CD14-positive monocyte (primary cell): ENCODE measurements around the gene ARID3A. TPM values are rescaled to one million over a fixed set of nuclear protein-coding genes. Genes with fewer than 3 reads are reported as not detected.

Source experiments
- DNase-seq, 3 donors: peaks; one replicate each; pipeline ENCODE4 v3.0.0-alpha.2; 2011 to 2022
- H2AFZ ChIP-seq: 2 replicates; pipeline ENCODE4 v1.6.0; 2012; ENCODE audit warnings: mild to moderate bottlenecking, low read depth, low read length, inconsistent platforms; ENCODE audit not compliant: insufficient read depth, poor library complexity, severe bottlenecking
- H3K27ac ChIP-seq, 2 donors: 1 replicate in 1 of 2; 2 replicates in 1 of 2; pipeline ENCODE4 v1.5.1; 2012 to 2013; ENCODE audit warnings: low read length in 2 of 2, control low read depth in 1 of 2, inconsistent platforms in 1 of 2, low read depth in 1 of 2, mild to moderate bottlenecking in 1 of 2
- H3K27me3 ChIP-seq, 2 donors: one replicate each; pipeline versions ENCODE4 v1.6.0 to v1.6.1; 2011 to 2013; ENCODE audit warnings: low read length in 2 of 2; ENCODE audit not compliant: control insufficient read depth in 2 of 2, insufficient read depth in 2 of 2
- H3K36me3 ChIP-seq, 2 donors: replicated peaks in 1 of 2; 1 replicate in 1 of 2; 2 replicates in 1 of 2; pipeline versions ENCODE4 v1.5.1 to v1.6.1; 2012 to 2013; ENCODE audit warnings: low read length in 2 of 2, control low read depth in 1 of 2, inconsistent platforms in 1 of 2, mild to moderate bottlenecking in 1 of 2; ENCODE audit not compliant: insufficient read depth in 2 of 2, control insufficient read depth in 1 of 2
- H3K4me1 ChIP-seq, 2 donors: 1 replicate in 1 of 2; 2 replicates in 1 of 2; pipeline versions ENCODE4 v1.5.1 to v1.6.1; 2012 to 2013; ENCODE audit warnings: low read length in 2 of 2, control low read depth in 1 of 2, inconsistent platforms in 1 of 2, mild to moderate bottlenecking in 1 of 2, moderate library complexity in 1 of 2; ENCODE audit not compliant: insufficient read depth in 2 of 2, control insufficient read depth in 1 of 2
- H3K4me2 ChIP-seq: replicated peaks from 2 replicates; pipeline ENCODE3; 2012; ENCODE audit warnings: low read length, moderate library complexity, mild to moderate bottlenecking; ENCODE audit not compliant: poor library complexity, severe bottlenecking; ENCODE audit errors: extremely low read depth
- H3K4me3 ChIP-seq, 3 experiments: fragments of 200-600 bp in 1 of 3; sonication (generic) in 1 of 3; replicated peaks in 1 of 3; 1 replicate in 2 of 3; 2 replicates in 1 of 3; pipeline ENCODE4 v1.5.1; 2011 to 2013; ENCODE audit warnings: low read length in 3 of 3, mild to moderate bottlenecking in 3 of 3, control low read depth in 2 of 3, low read depth in 2 of 3, inconsistent platforms in 1 of 3, moderate library complexity in 1 of 3
- H3K79me2 ChIP-seq: 2 replicates; pipeline ENCODE4 v1.6.0; 2012; ENCODE audit warnings: mild to moderate bottlenecking, control low read depth, inconsistent platforms, low read length, moderate library complexity; ENCODE audit not compliant: insufficient read depth
- H3K9ac ChIP-seq: 2 replicates; pipeline ENCODE4 v1.6.0; 2017; ENCODE audit warnings: low read length, mild to moderate bottlenecking; ENCODE audit not compliant: insufficient read depth, poor library complexity, severe bottlenecking
- H3K9me3 ChIP-seq, 2 donors: replicated peaks in 1 of 2; 1 replicate in 1 of 2; 2 replicates in 1 of 2; pipeline versions ENCODE4 v1.5.1 to v1.6.1; 2012 to 2013; ENCODE audit warnings: low read length in 2 of 2, control low read depth in 1 of 2; ENCODE audit not compliant: control insufficient read depth in 1 of 2, insufficient read depth in 1 of 2
- H4K20me1 ChIP-seq: 2 replicates; pipeline ENCODE4 v1.6.0; 2012; ENCODE audit warnings: mild to moderate bottlenecking, low read length, control low read depth, moderate library complexity; ENCODE audit not compliant: insufficient read depth
- H3K27ac Mint-ChIP-seq, 7 donors: one replicate each; pipeline ENCODE4 v1.8.0; 2020; ENCODE audit warnings: mild to moderate bottlenecking in 7 of 7, mixed read lengths in 7 of 7, moderate library complexity in 6 of 7, inconsistent platforms in 2 of 7
- H3K27me3 Mint-ChIP-seq, 3 donors: one replicate each; pipeline ENCODE4 v1.8.0; 2021 to 2022; ENCODE audit warnings: low read depth in 3 of 3, mild to moderate bottlenecking in 3 of 3, mixed read lengths in 3 of 3, moderate library complexity in 3 of 3, inconsistent platforms in 1 of 3
- H3K36me3 Mint-ChIP-seq, 2 donors: one replicate each; pipeline ENCODE4 v1.8.0; 2020; ENCODE audit warnings: mixed read lengths in 2 of 2, inconsistent platforms in 1 of 2, mild to moderate bottlenecking in 1 of 2
- H3K4me1 Mint-ChIP-seq: one replicate; pipeline ENCODE4 v1.8.0; 2020; ENCODE audit warnings: mild to moderate bottlenecking, mixed read lengths
- H3K4me3 Mint-ChIP-seq, 2 donors: one replicate each; pipeline ENCODE4 v1.8.0; 2020; ENCODE audit warnings: mild to moderate bottlenecking in 2 of 2, mixed read lengths in 2 of 2, moderate library complexity in 1 of 2
- H3K9me3 Mint-ChIP-seq, 7 donors: one replicate each; pipeline ENCODE4 v1.8.0; 2020 to 2022; ENCODE audit warnings: mixed read lengths in 7 of 7, mild to moderate bottlenecking in 6 of 7, moderate library complexity in 6 of 7, inconsistent platforms in 2 of 7
- CTCF ChIP-seq: fragments of 200-600 bp; IDR thresholded peaks from one replicate; pipeline ENCODE4 v1.8.0; 2022; ENCODE audit warnings: antibody characterized with exemption, mild to moderate bottlenecking
- WGBS: methylation state at CpG from one replicate; pipeline ENCODE4 v1.1.5; 2013; ENCODE audit warnings: missing lambda C conversion rate; ENCODE audit not compliant: insufficient coverage; 5-methylcytosine and 5-hydroxymethylcytosine counted together
- intact Hi-C, 2 donors: fragments of 100-400 bp; cut with micrococcal nuclease; formaldehyde crosslinking; loops; one replicate each; pipeline versions ENCODE4 v1.15.0 to v1.15.1; 2023
- polyA plus RNA-seq, 3 donors: library from polyadenylated mRNA; depleted of rRNA in 1 of 3; unstranded in 2 of 3; stranded (reverse) in 1 of 3; fragments of 300-500 nt in 2 of 3; fragments of >200 nt in 1 of 3; fragmentation: Illumina TruSeq in 2 of 3; gene quantifications; 1 replicate in 2 of 3; 2 replicates in 1 of 3; pipeline ENCODE4 v1.2.3, GENCODE V29; 2012 to 2021

ARID3A gene
- polyA plus RNA-seq, 3 donors, result 2.1 to 41.6 (median 3.2) TPM

GRCh38 chr19:962683-963400 is 37.0 kb downstream of the ARID3A start:
- Mint-ChIP-seq H3K4me3 (no peak overlapping the region), H3K4me1 (peaks cover 8% of the 10 kb centered on the region), H3K27me3 (no peaks in the 10 kb centered on the region), H3K9me3 (peaks cover 0 to 6% (median 3%) of the 10 kb centered on the region in 7 donors), H3K36me3 (peaks cover 48 to 91% of the 10 kb centered on the region in 2 donors), H3K27ac (no peak overlapping the region)
- Histone ChIP-seq H3K4me3 (no peak overlapping the region), H3K4me2 (no peak overlapping the region), H3K36me3 (peaks cover 77 to 89% of the 10 kb centered on the region in 2 donors), H3K27me3 (no peaks in the 10 kb centered on the region), H3K4me1 (peaks cover 0 to 5% of the 10 kb centered on the region in 2 donors), H3K27ac (no peak overlapping the region), H3K79me2 (peaks cover 43% of the 10 kb centered on the region), H3K9me3 (peaks cover 0 to 3% of the 10 kb centered on the region in 2 donors), H2AFZ (no peak overlapping the region), H4K20me1 (peaks cover 96% of the 10 kb centered on the region), H3K9ac (no peak overlapping the region)
- DNase-seq, result no peak
- intact Hi-C loops, result no loop called here
- no peak for TF ChIP-seq CTCF
- 92% methylated on average over 26 of the region's 31 CpGs for WGBS

GRCh38 chr19:963486-963951 is 37.7 kb downstream of the ARID3A start:
- peaks cover 0 to 3% of the 10 kb centered on the region in 2 donors for H3K9me3 ChIP-seq
- Mint-ChIP-seq H3K27ac (no peak overlapping the region), H3K9me3 (peaks cover 0 to 7% (median 5%) of the 10 kb centered on the region in 7 donors), H3K4me1 (peaks cover 8% of the 10 kb centered on the region), H3K36me3 (peaks cover 52 to 95% of the 10 kb centered on the region in 2 donors), H3K4me3 (no peak overlapping the region), H3K27me3 (no peaks in the 10 kb centered on the region)
- DNase-seq, result no peak
- peaks cover 0 to 5% of the 10 kb centered on the region in 2 donors for H3K4me1 ChIP-seq
- H3K36me3 ChIP-seq, result peaks cover 82 to 95% of the 10 kb centered on the region in 2 donors
- 95% methylated on average over 8 of the region's 11 CpGs for WGBS
- intact Hi-C loops, result no loop called here
- no peak overlapping the region for H2AFZ ChIP-seq
- H3K27me3 ChIP-seq, result no peaks in the 10 kb centered on the region
- H3K27ac ChIP-seq, result no peak overlapping the region
- peaks cover 93% of the 10 kb centered on the region for H4K20me1 ChIP-seq
- no peak overlapping the region for H3K9ac ChIP-seq
- no peak for TF ChIP-seq CTCF
- no peak overlapping the region for H3K4me2 ChIP-seq
- H3K4me3 ChIP-seq, result no peak overlapping the region
- peaks cover 40% of the 10 kb centered on the region for H3K79me2 ChIP-seq
